Duodenal mucosa (tissue), 2 donors: Measurements from ENCODE around the gene TMUB1.

Experiments used
- H3K27ac ChIP-seq: one replicate; pipeline ENCODE4 v1.7.0; 2013; ENCODE audit warnings: low read depth, low read length
- H3K27me3 ChIP-seq, 2 donors: one replicate each; pipeline ENCODE4 v1.7.0; 2013; ENCODE audit warnings: low read length in 2 of 2, control low read depth in 1 of 2; ENCODE audit not compliant: insufficient read depth in 2 of 2, control insufficient read depth in 1 of 2
- H3K36me3 ChIP-seq, 2 donors: one replicate each; pipeline ENCODE4 v1.7.0; 2013; ENCODE audit warnings: low read length in 2 of 2, control low read depth in 1 of 2; ENCODE audit not compliant: insufficient read depth in 2 of 2, control insufficient read depth in 1 of 2
- H3K4me1 ChIP-seq, 2 donors: one replicate each; pipeline ENCODE4 v1.7.0; 2013; ENCODE audit warnings: low read length in 2 of 2, control low read depth in 1 of 2; ENCODE audit not compliant: insufficient read depth in 2 of 2, control insufficient read depth in 1 of 2
- H3K4me3 ChIP-seq, 2 donors: one replicate each; pipeline ENCODE4 v1.7.0; 2013; ENCODE audit warnings: low read length in 2 of 2, low read depth in 1 of 2
- H3K9ac ChIP-seq, 2 donors: one replicate each; pipeline ENCODE4 v1.7.0; 2013; ENCODE audit warnings: low read length in 2 of 2, low read depth in 1 of 2
- H3K9me3 ChIP-seq, 2 donors: one replicate each; pipeline ENCODE4 v1.7.0; 2013; ENCODE audit warnings: low read length in 2 of 2, control low read depth in 1 of 2; ENCODE audit not compliant: control insufficient read depth in 1 of 2

Gene TMUB1

DNA sequence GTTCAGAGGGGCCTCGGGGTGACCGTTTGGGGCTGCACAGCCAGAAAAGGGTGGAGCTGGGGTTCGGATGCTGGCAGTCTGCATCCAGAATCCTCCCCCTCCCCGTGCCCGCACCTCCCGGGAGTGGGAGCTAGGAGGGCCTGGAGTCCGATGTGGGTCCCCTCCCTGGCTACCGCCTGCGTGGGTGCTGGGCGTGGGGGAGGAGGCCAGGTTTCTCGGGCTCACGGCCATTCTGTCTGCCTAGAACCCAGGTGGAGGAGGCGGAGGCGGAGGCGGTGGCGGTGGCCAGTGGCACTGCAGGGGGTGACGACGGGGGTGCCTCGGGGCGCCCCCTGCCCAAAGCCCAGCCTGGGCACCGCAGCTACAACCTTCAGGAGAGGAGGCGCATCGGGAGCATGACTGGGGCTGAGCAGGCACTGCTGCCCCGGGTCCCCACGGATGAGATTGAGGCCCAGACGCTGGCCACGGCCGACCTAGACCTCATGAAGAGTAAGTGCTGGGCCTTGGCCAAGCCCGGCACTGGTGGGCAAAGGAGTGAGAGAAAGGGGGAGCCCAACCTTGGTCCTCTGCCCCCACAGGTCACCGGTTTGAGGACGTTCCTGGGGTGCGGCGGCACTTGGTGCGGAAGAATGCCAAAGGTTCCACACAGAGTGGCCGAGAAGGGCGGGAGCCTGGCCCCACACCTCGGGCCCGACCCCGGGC lies 16.9 kb downstream of the TMUB1 start:
- Histone ChIP-seq H3K4me1 (peaks cover 4 to 8% of the 10 kb centered on the region in 2 donors), H3K9ac (no peak overlapping the region), H3K27ac (no peak overlapping the region), H3K27me3 (no peaks in the 10 kb centered on the region), H3K9me3 (no peaks in the 10 kb centered on the region), H3K4me3 (no peak overlapping the region), H3K36me3 (peaks cover 34 to 63% of the 10 kb centered on the region in 2 donors)

DNA sequence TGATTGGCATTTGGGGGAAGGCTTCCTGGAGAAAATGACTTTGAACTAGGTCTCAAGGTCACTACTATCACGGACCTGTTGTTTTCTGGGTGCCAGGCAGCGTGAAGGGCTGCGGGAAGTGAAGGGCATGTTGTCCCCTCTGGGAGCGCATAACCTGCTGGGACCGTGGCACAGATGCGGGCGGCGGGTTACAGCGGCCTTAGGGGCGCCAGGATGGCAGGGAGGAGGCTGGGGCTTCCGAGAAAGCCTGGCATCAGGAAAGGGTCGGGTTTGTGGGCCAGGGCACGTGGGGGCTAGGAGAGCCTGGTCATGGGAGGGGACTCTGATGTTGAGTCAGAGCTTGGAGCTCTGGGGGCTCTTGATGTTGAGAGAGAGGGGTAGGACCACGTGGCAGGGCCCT lies 17.8 kb downstream of the TMUB1 start:
- Histone ChIP-seq H3K36me3 (peaks cover 32 to 54% of the 10 kb centered on the region in 2 donors), H3K9me3 (no peaks in the 10 kb centered on the region), H3K27ac (no peak overlapping the region), H3K27me3 (no peaks in the 10 kb centered on the region), H3K9ac (no peak overlapping the region), H3K4me1 (peaks cover 13 to 17% of the 10 kb centered on the region in 2 donors), H3K4me3 (no peak overlapping the region)

DNA sequence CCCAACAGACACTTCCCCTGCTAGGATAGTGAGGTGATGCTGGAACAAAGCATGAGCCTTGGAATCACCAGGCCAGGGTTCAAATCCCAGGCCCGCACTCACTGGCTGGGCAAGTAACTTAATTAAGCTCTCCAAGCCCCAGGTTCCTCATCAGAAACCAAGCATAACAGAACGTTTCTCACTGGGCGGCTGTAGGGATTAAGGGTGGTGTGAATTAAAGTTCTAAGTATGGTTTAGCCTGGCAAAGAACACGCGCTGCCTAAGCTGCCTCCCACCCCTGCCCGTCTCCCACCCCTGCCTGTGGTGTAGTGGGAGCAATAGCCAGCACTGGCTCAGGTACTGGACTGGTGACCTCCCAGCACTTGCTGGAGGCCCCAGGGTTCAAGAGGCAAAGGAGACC lies 18.3 kb downstream of the TMUB1 start:
- peaks cover 28 to 49% of the 10 kb centered on the region in 2 donors for H3K36me3 ChIP-seq
- no peaks in the 10 kb centered on the region for H3K27me3 ChIP-seq
- H3K4me1 ChIP-seq = peaks cover 19 to 21% of the 10 kb centered on the region in 2 donors
- no peak overlapping the region for H3K4me3 ChIP-seq
- no peaks in the 10 kb centered on the region for H3K9me3 ChIP-seq
- no peak overlapping the region for H3K9ac ChIP-seq
- H3K27ac ChIP-seq = no peak overlapping the region

DNA sequence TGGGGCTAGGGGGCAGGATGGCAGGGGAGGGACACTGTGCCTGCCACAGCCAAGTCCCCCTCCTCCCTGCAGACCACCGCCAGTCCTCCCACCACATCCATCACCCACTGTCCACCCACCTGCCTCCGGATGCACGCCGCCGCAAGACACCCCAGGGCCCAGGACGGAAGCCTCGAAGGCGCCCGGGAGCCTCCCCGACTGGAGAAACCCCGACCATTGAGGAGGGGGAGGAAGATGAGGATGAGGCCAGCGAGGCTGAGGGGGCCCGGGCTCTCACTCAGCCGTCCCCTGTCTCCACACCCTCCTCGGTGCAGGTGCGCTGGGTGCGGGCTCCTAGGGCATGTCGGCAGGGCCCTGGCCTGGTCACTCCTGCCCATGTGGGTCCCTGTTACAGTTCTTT lies 18.8 kb downstream of the TMUB1 start:
- no peaks in the 10 kb centered on the region for H3K9me3 ChIP-seq
- H3K27me3 ChIP-seq = no peaks in the 10 kb centered on the region
- H3K36me3 ChIP-seq = peaks cover 24 to 44% of the 10 kb centered on the region in 2 donors
- no peak overlapping the region for H3K27ac ChIP-seq
- H3K9ac ChIP-seq = no peak overlapping the region
- H3K4me1 ChIP-seq = peaks cover 20 to 21% of the 10 kb centered on the region in 2 donors
- no peak overlapping the region for H3K4me3 ChIP-seq

DNA sequence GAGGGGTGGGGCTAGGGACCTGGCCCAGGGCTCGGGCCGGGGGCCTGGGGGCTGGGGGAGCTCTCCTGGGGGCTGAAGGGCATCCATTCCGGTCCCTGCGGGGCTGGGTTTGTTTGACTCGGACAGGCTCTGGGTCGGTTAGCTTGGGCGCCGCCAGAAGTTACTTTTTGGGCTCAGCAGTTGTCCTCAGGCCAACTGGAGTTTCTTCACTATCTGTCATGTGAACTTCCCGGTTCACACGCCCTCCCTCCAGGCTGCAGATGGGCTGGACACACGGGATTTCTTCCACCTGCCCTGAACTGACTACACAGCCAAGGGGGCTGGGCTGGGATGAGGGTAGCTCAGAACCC lies 20.1 kb downstream of the TMUB1 start:
- H3K27me3 ChIP-seq = no peaks in the 10 kb centered on the region
- peaks cover 30 to 31% of the 10 kb centered on the region in 2 donors for H3K4me1 ChIP-seq
- H3K9me3 ChIP-seq = no peaks in the 10 kb centered on the region
- peaks cover 19 to 36% of the 10 kb centered on the region in 2 donors for H3K36me3 ChIP-seq
- H3K27ac ChIP-seq = no peak overlapping the region
- H3K4me3 ChIP-seq = peak overlapping the region in 1 of 2 donors; percentile 61
- peak overlapping the region in 1 of 2 donors; percentile 48 for H3K9ac ChIP-seq

DNA sequence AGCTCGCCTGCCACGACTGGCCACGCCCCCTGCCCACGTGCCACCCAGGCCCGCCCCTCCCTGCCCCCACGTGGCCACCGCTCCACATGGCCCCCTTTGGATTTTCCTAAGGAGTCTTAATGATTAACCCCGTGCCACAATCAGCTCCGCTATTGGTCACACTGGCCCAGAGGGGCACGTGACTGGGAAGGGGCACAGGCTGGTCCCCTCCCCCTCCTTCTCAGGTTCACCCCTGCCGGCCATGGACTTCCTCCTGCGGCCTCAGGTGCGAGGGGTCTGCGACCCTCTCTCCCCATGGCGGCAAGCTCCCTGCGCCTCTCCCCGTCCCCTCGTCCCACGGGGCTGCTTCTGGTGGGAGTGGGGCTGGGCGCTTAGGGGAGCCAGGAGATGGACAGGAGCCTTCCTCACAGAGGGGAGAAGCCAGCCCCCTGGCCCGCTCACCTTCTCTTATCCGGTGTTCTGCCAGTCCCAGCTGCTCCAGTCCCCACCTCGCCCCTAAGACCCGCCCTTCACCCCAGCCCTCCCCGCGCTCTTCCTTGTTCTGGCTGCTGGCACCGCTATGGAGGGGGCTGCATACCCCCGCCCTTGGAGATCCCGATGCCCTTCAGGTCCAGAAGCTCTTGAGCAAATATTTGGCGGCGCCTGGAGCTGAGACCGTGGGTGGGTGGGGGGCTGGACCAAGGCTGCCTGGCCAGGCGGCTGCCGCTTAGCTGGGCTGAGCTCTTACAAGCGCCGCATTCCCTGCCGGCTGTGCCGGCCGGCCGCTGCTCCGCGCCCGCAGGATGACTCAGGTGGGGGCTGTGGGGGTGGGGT lies 20.7 kb downstream of the TMUB1 start:
- Histone ChIP-seq H3K27me3 (no peaks in the 10 kb centered on the region), H3K27ac (peak overlapping the region; percentile 44), H3K9ac (peak overlapping the region; percentile 30 to 59), H3K4me1 (peaks cover 31% of the 10 kb centered on the region in 2 donors), H3K36me3 (peaks cover 13 to 30% of the 10 kb centered on the region in 2 donors), H3K9me3 (no peaks in the 10 kb centered on the region), H3K4me3 (peak overlapping the region; percentile 66 to 77)

DNA sequence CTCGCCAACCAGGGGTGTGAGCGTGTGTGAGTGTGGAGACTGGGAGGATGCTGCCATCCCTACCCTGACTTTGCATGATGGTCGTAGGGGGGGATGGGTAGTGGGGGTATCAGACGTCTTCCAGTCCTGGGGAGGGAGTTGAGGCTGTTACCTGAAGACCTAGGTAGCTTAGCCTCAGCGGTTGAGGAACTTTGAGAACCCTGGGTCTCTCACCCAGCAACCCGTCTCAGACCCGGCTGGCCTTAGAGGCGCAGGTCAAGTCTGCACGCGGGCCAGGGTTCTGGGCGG lies 21.2 kb downstream of the TMUB1 start:
- H3K4me1 ChIP-seq = peaks cover 35 to 36% of the 10 kb centered on the region in 2 donors
- H3K27ac ChIP-seq = no peak overlapping the region
- no peak overlapping the region for H3K9ac ChIP-seq
- H3K4me3 ChIP-seq = no peak overlapping the region
- no peaks in the 10 kb centered on the region for H3K9me3 ChIP-seq
- no peaks in the 10 kb centered on the region for H3K27me3 ChIP-seq
- H3K36me3 ChIP-seq = peaks cover 9 to 25% of the 10 kb centered on the region in 2 donors

DNA sequence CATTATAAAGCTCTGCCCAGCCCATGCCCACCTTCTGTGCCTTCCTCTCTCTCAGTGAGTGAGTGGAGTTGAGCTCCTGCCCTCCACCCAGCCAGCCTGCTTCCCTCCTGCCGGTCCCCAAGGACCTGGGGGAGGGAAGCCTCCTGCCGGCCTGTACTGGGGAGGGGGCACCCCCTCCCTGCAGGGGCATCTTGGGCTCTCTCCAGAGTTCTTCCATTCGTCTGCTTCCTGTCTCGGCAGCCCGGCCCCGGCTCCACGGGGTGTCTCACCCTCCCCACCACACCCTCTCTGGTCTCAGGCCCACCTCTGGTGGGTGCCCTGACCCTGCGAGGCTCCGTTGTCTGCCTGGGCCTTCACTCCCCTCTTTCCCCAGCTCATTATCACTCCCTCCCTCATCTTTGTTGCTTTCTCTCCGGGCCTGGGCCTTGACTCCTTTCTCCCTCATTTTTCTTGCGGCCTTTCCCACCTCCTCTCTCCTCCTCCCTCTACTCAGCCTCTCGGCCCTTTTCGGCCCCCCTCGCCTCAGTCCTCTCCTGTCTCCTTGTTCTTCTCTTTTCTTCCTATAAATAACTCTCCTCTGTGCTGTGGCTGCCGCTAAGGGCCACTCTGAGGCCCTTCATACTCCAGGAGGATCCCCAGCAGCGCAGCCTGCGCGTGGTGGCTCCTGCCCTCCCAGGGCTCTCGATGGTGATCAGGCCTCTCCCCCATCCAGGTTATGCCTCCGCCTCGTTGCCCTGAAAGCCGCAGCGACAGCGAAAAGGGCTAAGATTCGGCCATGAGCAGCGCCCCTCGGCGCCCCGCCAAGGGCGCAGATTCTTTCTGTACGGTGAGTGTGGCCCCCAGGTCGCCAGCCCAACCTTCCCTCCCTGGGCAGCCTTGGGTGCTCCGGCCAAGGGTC lies 21.8 kb downstream of the TMUB1 start:
- H3K36me3 ChIP-seq = peaks cover 9 to 19% of the 10 kb centered on the region in 2 donors
- no peak overlapping the region for H3K9ac ChIP-seq
- no peak overlapping the region for H3K4me3 ChIP-seq
- H3K9me3 ChIP-seq = no peaks in the 10 kb centered on the region
- no peak overlapping the region for H3K27ac ChIP-seq
- peaks cover 40 to 42% of the 10 kb centered on the region in 2 donors for H3K4me1 ChIP-seq
- H3K27me3 ChIP-seq = no peaks in the 10 kb centered on the region

DNA sequence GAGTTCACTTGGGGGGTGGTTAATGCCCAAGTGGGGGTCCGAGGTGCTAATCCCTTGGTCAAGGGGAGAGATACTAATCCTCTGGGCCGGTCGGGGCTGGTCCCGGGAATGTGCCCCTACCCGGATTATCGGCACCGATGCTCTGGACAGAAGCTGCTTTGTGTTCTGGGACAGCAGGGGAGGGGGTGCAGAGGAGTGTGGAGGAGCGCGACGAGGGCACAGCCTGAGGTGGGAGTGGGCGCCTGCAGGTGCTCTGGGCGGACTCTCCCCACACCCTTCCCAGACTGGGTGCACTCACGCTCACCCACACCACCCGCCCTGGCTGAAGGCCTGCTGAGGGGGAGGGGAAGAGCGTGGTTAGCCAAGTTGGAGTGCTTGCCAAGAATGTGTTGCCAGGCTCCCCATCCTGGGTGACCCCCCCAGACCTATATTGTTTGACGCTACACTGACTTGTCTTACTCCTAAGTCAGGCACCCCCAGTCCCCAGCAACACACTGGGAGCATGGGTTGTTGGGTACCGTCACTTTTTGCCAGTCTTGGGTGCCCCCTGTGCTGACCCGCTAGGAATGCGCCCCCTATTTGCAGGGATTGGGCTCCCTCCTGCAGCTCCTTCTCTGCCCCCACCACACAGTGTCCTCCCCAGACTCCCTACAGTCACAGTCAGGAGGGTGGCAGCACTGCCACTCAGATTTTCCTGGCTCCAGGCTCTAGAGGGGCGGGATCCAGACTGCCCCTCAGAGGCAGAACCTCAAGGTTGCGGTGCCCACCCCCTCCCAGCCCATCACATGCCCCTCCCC lies 22.7 kb downstream of the TMUB1 start:
- Histone ChIP-seq H3K9ac (peak overlapping the region; percentile 69 to 95), H3K4me1 (peaks cover 40 to 43% of the 10 kb centered on the region in 2 donors)

More for the DNA sequence above, 22.7 kb downstream of the TMUB1 start:
- Histone ChIP-seq H3K9me3 (no peaks in the 10 kb centered on the region), H3K27me3 (no peaks in the 10 kb centered on the region), H3K27ac (no peak overlapping the region), H3K4me3 (peak overlapping the region; percentile 75 to 94), H3K36me3 (peaks cover 9 to 13% of the 10 kb centered on the region in 2 donors)
